Stimulated activated CD8-positive, alpha-beta memory T cell treated with anti-CD3 and anti-CD28 coated beads, Interleukin-4, amount 100 ng/mL, for 48 hours (primary cell): ENCODE measurements around the gene INPP5B.

Experiments used
- DNase-seq: peaks from one replicate; pipeline ENCODE4 v3.0.0-alpha.2; 2020

Gene INPP5B

DNA sequence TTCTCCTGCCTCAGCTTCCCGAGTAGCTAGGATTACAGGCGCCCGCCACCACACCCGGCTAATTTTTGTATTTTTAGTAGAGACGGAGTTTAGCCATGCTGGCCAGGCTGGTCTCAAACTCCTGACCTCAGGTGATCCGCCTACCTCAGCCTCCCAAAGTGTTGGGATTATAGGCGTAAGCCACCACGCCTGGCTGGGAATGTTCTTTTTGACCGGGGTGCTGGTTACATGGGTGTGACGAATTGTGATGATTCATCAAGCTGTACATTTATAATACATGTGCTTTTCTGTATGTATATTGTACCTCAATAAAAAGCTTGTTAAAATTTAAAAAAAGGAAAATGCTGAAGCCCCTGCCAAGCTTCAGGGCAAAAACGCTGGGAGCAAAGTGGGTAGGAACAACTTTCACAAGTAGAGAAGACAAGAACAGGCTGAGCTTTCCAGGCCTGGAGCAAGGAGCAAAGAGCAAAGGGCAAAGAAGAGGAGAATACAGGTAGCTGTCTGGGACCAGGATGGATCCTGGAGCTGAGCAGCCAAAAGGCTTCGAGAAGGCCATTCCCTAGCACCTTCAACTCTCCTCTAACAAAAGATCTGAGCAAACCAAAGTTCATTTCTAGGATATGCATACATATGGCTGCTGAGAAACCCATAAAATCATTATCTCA, 118.3 kb downstream of the INPP5B start:
- DNase-seq, result no peak

DNA sequence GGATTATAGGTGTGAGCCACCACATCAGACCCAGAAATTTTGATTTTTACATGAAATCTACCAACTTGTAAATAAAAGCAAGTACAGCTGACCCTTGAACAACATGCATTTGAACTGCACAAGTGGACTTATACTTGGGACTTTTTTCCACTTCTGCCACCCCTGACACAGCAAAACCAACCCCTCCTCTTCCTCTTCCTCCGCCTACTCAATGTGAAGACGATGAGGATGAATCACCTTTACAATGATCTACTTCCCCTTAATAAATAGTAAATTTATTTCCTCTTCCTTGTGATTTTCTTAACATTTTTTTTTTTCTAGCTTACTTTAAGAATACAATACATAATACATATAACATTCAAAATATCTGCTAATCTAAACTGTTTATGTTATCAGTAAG, 121.3 kb downstream of the INPP5B start:
- no peak for DNase-seq

- no peak for DNase-seq
Measured at GRCh38 chr1:37824001-37824400, 122.9 kb downstream of the INPP5B start.

- DNase-seq, result no peak
Measured at GRCh38 chr1:37822906-37823815, 123.7 kb downstream of the INPP5B start.

GRCh38 chr1:37821481-37821880, 125.4 kb downstream of the INPP5B start:
- DNase-seq, result no peak

GRCh38 chr1:37817481-37817880, 129.4 kb downstream of the INPP5B start:
- no peak for DNase-seq

DNA sequence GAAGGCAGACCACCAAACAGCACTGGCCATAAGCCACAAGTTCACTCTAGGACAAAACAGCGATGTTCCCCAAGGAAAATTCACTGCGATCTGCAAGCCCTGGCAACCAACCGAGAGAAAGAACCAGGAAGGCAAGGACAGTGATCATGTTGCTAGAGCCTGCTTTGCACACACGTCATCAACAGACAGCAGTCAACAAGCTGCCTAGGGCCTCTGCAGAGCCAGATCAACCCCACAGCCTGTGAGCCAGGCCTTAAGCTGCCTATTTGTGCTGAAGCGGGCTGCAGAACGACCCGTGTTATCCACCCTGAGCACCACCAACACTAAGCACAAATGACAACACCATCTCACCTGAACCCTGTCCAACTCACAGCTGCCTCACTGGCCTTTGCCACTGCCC, 132.6 kb downstream of the INPP5B start:
- DNase-seq, result no peak

DNA sequence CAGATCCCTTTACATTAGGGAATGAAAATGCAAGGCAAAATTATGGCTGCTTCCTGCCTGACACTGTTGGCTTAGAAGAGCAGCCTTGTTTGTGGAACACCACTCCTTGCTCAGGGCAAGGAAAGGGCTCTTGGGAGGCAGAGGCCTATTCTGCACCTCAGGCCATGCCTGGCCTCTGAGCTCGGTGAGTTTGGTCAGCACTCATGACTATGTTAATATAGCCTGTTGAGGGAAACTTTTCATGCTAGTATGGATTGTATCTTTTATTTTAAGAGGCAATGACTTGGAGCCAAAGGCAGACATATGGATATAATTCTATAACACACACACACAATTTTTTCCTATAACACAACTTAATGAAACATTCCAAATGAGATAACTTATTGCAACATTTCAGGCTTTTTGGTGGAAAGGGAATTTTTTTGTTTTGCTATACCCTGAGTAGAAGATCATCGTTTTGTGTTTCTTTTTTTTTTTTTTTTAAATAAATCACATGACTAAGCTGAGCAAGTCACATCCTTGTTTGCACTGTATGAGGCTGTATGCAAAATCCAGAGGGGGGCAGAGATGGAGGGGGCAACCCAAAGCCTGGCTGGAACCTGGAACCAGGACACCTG, 133.2 kb downstream of the INPP5B start:
- no peak for DNase-seq

GRCh38 chr1:37811027-37811655, 135.7 kb downstream of the INPP5B start:
- DNase-seq, result peak; percentile 78
